DOHH2 (cell line): ENCODE results near the gene FAXC.

Experiments
- H3F3A ChIP-seq: fragments of 200-600 bp; sonication (generic), shearing (Covaris generic); 2 replicates; pipeline ENCODE4 v1.6.0; 2016; ENCODE audit warnings: antibody characterized with exemption, mild to moderate bottlenecking; ENCODE audit not compliant: control insufficient read depth, insufficient read depth
- H3K27ac ChIP-seq: fragments of 200-600 bp; sonication (generic); 2 replicates; pipeline ENCODE4 v1.5.1; 2014; ENCODE audit warnings: low read depth, mild to moderate bottlenecking, low read length, moderate library complexity
- H3K27me3 ChIP-seq: fragments of 200-600 bp; sonication (generic); 2 replicates; pipeline ENCODE4 v1.6.1; 2014; ENCODE audit warnings: mild to moderate bottlenecking, low read length, mixed read lengths; ENCODE audit not compliant: control insufficient read depth
- H3K36me3 ChIP-seq: fragments of 200-600 bp; sonication (generic); 2 replicates; pipeline ENCODE4 v1.6.1; 2014; ENCODE audit warnings: mild to moderate bottlenecking, low read length, moderate library complexity, mixed read lengths; ENCODE audit not compliant: control insufficient read depth
- H3K4me1 ChIP-seq: fragments of 200-600 bp; sonication (generic); 2 replicates; pipeline ENCODE4 v1.6.1; 2014; ENCODE audit warnings: mild to moderate bottlenecking, low read length, mixed read lengths; ENCODE audit not compliant: control insufficient read depth
- H3K4me2 ChIP-seq: fragments of 200-600 bp; sonication (generic); 2 replicates; pipeline ENCODE4 v1.6.0; 2014; ENCODE audit warnings: mild to moderate bottlenecking, low read length, moderate library complexity
- H3K4me3 ChIP-seq: fragments of 200-600 bp; sonication (generic); 2 replicates; pipeline ENCODE4 v1.5.1; 2014; ENCODE audit warnings: mild to moderate bottlenecking, low read length, mixed read lengths
- H3K79me2 ChIP-seq: fragments of 200-600 bp; sonication (generic); 2 replicates; pipeline ENCODE4 v1.6.1; 2014; ENCODE audit warnings: mild to moderate bottlenecking, low read length, mixed read lengths; ENCODE audit not compliant: control insufficient read depth
- H3K9me2 ChIP-seq: fragments of 200-600 bp; sonication (generic); replicated peaks from 2 replicates; pipeline ENCODE4 v1.6.1; 2014; ENCODE audit warnings: mild to moderate bottlenecking, low read length, mixed read lengths; ENCODE audit not compliant: control insufficient read depth
- H3K9me3 ChIP-seq: fragments of 200-600 bp; sonication (generic); 2 replicates; pipeline ENCODE4 v1.6.1; 2014; ENCODE audit warnings: antibody characterized with exemption, low read length, mixed read lengths; ENCODE audit not compliant: control insufficient read depth, insufficient read depth
- H4K20me1 ChIP-seq: fragments of 200-600 bp; sonication (generic); 2 replicates; pipeline ENCODE4 v1.6.0; 2014; ENCODE audit warnings: low read depth, mild to moderate bottlenecking, antibody characterized with exemption, low read length, moderate library complexity; ENCODE audit not compliant: control insufficient read depth, insufficient read depth
- EZH2phosphoT487 ChIP-seq: fragments of 200-600 bp; sonication (generic); IDR thresholded peaks from 2 replicates; pipeline ENCODE4 v1.6.1; 2017; ENCODE audit warnings: borderline replicate concordance, mild to moderate bottlenecking, antibody characterized with exemption, low read length, moderate library complexity, mixed read lengths
- TF ChIP-seq, protein P1 (sequence below): fragments of 200-600 bp; sonication (generic); IDR thresholded peaks from one replicate; pipeline ENCODE4 v1.5.1; 2014; ENCODE audit warnings: antibody characterized with exemption, mild to moderate bottlenecking, low read depth, low read length; ENCODE audit not compliant: poor library complexity, severe bottlenecking

The FAXC gene

GRCh38 chr6:99369533-99369932 lies 20.1 kb upstream of the FAXC start:
- no peaks in the 10 kb centered on the region for H3K9me3 ChIP-seq
- H3K36me3 ChIP-seq = no peaks in the 10 kb centered on the region
- H3K9me2 ChIP-seq = no peaks in the 10 kb centered on the region
- no peaks in the 10 kb centered on the region for H3K4me1 ChIP-seq
- H3K4me2 ChIP-seq = no peak overlapping the region
- H3K4me3 ChIP-seq = no peak overlapping the region
- H3K27ac ChIP-seq = no peak overlapping the region
- H4K20me1 ChIP-seq = no peaks in the 10 kb centered on the region
- no peaks in the 10 kb centered on the region for H3K27me3 ChIP-seq
- no peaks in the 10 kb centered on the region for H3F3A ChIP-seq
- H3K79me2 ChIP-seq = no peaks in the 10 kb centered on the region
- TF ChIP-seq, protein P1, sequence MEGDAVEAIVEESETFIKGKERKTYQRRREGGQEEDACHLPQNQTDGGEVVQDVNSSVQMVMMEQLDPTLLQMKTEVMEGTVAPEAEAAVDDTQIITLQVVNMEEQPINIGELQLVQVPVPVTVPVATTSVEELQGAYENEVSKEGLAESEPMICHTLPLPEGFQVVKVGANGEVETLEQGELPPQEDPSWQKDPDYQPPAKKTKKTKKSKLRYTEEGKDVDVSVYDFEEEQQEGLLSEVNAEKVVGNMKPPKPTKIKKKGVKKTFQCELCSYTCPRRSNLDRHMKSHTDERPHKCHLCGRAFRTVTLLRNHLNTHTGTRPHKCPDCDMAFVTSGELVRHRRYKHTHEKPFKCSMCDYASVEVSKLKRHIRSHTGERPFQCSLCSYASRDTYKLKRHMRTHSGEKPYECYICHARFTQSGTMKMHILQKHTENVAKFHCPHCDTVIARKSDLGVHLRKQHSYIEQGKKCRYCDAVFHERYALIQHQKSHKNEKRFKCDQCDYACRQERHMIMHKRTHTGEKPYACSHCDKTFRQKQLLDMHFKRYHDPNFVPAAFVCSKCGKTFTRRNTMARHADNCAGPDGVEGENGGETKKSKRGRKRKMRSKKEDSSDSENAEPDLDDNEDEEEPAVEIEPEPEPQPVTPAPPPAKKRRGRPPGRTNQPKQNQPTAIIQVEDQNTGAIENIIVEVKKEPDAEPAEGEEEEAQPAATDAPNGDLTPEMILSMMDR = no peak
- no peak for TF ChIP-seq EZH2phosphoT487

DNA sequence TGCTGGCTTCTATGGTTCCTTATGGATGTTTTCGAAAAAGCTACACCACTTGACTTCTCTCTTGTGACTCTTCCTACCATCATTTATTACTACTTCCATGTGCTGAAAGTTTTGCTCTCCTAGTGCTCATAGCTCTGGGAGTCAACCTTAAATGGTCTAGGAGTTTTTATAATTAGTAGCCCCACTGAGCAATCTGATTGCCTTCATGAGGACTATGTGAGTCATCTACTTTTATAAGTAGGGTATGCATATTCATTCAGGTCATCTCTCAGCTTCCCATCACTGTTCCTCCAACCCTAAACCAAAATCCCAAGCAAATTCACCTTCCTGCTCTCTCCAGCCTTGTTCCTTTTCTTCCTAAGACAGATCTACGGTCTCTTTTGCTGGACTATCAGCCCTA lies 17.4 kb upstream of the FAXC start:
- no peak overlapping the region for H3K4me3 ChIP-seq
- no peaks in the 10 kb centered on the region for H3K4me1 ChIP-seq
- H3K9me3 ChIP-seq = no peaks in the 10 kb centered on the region
- H3K36me3 ChIP-seq = no peaks in the 10 kb centered on the region
- H3K27ac ChIP-seq = no peak overlapping the region
- H3K79me2 ChIP-seq = no peaks in the 10 kb centered on the region
- H3K4me2 ChIP-seq = no peak overlapping the region
- H4K20me1 ChIP-seq = no peaks in the 10 kb centered on the region
- H3F3A ChIP-seq = no peaks in the 10 kb centered on the region
- TF ChIP-seq, protein P1 = no peak
- no peaks in the 10 kb centered on the region for H3K9me2 ChIP-seq
- 0 out of 2 replicates have a peak, but pooled peaks cover 7% of the 10 kb centered on the region for H3K27me3 ChIP-seq

DNA sequence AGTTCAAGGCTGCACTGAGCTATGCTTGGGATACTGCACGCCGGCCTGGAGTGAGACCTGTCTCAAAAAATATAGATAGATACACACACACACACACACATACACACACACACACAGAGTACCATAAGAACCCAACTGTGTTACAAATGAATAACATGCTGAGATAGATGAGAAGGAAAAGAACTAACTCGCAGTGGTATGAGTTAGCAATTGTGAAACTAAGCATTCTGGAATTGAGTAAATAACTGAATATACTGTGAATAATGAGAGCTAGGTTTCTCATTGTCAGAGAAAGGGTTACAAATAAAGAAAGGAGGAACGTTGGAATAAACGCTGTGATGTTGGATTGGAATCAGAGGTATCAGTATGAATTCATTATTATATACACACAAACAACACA lies 14.6 kb upstream of the FAXC start:
- TF ChIP-seq, protein P1 = no peak
- no peak for TF ChIP-seq EZH2phosphoT487
- Histone ChIP-seq H3K4me3 (no peak overlapping the region), H3K4me1 (no peaks in the 10 kb centered on the region), H3K9me3 (no peaks in the 10 kb centered on the region), H3F3A (no peaks in the 10 kb centered on the region), H4K20me1 (no peaks in the 10 kb centered on the region), H3K4me2 (no peak overlapping the region), H3K9me2 (no peaks in the 10 kb centered on the region), H3K36me3 (no peaks in the 10 kb centered on the region), H3K27me3 (peaks cover 9% of the 10 kb centered on the region; the same call in 1 of the 2 replicates), H3K27ac (no peak overlapping the region), H3K79me2 (no peaks in the 10 kb centered on the region)
